ENCODE results near the gene TRPC3.
A peak's percentile ranks its signal among the peaks of the same experiment; 100 is the strongest.

The TRPC3 gene

GRCh38 chr4:121869841-121870822 is 81.7 kb downstream of the TRPC3 start, which contains the start of gene BBS7:
TSS of gene BBS7 (minus strand) at chr4:121870474. CDS start at chr4:121870313, 161 bp downstream.
- DNase-seq, result peak; percentile 94

DNA sequence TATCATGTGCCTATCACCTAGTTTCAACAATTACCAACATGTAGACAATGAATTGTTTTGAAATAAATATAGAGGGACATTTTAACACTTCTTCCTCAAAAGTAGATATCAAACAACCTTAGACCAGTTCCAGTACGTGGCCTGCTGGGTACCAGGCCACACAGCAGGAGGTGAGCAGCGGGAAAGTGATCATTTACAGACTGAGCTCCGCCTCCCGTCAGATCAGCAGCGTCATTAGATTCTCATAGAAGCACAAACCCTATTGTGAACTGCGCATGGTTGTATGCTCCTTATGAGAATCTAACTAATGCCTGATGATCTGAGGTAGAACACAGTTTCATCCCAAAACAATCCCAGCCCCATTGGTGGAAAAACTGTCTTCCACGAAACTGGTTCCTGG is 88.1 kb downstream of the TRPC3 start:
- DNase-seq, result no peak

DNA sequence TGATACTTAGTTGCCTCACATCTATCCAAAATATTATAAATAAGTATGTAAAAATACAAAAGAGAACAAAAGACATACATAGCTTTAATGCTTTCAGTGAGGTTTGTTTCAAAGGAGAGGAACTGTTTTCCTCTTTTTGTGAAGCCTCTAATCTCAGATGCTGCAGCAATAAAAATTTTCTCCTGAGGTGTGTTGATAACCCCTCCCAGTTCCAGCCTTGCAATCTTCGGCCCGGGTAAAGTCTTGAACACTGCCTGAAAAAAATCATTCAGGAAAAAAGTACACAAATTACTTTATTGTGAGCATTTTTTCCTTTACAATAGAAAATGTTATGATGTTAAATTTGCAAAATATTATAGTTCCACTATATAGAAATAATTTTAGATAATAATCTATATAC is 90.4 kb downstream of the TRPC3 start:
- no peak for DNase-seq

DNA sequence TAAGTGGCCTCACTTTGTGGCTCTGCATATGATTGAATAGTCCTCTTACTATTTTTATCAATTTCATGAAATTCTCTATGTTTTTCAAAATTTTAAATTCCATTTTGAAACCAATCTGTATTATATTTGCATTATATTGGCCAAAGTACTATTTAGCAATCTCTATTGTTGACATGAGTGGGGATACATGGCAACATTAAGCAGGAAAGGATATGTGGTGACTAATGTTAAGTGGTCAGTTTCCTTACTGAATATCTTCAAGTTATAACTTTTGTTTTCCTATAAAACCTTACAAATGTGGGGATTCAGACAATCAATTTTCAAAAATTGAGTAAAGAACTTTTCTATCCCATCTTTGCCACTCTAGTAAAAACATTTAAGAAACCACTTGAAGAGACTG is 91.7 kb downstream of the TRPC3 start:
- DNase-seq, result no peak

DNA sequence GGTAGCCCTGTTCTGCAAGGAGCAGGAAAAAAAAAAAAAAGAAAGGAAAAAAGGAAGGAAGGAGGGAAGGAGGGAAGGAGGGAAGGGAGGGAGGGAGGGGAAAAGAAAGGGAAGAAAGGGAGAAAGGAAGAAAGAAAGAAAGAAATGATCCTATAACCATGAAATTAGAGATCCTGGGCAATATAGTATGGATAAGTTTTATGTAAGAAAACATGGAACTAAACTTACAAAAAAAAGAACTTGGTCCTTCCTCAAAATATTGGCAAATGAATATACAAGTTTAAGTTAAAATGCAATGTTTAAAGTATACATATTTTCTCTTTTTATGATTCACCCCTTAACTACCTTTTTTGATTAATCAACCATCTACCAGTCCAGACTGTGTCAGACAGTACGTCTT is 100.5 kb downstream of the TRPC3 start:
- DNase-seq, result no peak

DNA sequence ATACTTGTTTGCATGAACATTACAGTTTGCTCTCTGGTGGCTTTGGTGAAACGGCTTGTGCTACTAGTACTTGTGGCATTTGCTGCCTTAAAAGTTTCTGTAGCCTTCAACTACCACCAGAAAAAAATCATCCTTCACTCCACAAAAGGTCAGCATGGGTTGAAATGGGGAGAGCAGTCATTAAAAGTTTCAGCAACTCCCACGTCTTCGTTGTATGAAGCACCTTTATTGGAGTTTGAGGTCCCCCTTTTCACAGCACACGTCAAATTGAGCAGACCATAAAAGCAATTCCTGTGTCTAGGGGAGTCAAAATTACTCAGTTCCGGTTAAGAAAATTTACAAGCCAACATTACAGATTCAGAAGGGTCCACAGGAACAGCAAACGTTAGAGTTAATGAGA is 105.2 kb downstream of the TRPC3 start:
- DNase-seq, result no peak

DNA sequence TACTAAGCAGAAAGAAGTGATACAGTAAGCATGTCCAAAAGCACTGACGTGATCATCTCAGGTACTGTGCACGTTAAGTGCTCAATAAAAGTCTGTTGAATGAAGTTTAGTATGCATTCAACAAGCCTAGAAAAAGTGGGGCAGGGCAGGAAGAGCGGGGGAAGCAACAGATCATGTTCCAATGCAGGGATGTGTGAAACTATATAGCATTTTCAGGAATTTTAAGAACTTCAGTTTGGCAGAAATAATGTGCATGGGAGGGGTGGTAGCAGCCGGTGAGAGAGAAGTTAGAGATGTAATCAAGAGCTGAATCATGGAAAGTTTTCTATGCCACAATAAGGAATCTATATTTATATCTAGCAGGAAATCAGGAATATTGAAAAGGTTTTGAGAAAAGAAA is 109.0 kb downstream of the TRPC3 start:
- no peak for DNase-seq

DNA sequence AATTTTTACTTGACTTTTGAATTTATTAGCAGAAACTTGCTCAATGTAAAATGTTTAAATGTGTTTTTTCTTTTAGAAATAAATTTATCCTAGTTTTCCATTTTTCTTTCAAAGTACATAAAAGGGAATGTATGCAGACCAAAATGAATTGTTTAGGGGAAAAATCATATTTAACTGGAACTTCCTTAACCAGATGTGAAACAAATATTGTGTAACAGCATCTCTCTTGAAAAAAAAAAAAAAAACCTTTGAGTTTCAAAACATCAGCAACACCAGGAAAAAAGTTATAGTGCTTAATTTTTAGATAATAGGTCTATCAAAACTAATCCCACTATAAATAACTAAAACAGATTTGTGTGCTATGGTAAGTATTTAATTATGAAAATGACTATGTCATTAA is 113.7 kb downstream of the TRPC3 start:
- DNase-seq, result no peak

DNA sequence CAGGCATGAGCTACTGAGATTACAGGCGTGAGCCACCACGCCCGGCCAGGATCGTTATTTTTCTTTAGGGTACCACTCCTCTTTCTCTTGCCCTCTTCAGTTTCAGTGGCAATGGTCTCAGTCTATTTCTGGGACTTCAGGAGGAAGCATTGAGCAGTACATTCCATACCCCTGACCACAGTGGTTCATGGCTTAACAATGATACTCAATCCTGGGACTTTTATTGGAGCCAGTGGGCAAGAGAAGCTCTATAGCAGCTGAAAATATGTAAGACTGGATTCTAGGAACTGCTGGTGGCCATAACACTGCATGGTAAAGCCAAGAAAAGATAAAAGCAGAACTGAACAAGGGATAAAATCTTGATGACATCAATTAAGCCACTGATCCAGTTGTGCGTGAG is 122.3 kb downstream of the TRPC3 start:
- no peak for DNase-seq
